HL-60 (cell line): Measurements from ENCODE around the gene KIF22.

Experiments used
- POLR2AphosphoS5 ChIP-seq: IDR thresholded peaks from 2 replicates; pipeline ENCODE4 v1.6.1; 2012; ENCODE audit warnings: low read depth
- TF ChIP-seq, protein P1 (sequence below): IDR thresholded peaks from one replicate; pipeline ENCODE4 v1.5.1; 2011; ENCODE audit warnings: low read length, control low read depth, inconsistent platforms; ENCODE audit not compliant: insufficient read depth

- TF ChIP-seq, protein P1, sequence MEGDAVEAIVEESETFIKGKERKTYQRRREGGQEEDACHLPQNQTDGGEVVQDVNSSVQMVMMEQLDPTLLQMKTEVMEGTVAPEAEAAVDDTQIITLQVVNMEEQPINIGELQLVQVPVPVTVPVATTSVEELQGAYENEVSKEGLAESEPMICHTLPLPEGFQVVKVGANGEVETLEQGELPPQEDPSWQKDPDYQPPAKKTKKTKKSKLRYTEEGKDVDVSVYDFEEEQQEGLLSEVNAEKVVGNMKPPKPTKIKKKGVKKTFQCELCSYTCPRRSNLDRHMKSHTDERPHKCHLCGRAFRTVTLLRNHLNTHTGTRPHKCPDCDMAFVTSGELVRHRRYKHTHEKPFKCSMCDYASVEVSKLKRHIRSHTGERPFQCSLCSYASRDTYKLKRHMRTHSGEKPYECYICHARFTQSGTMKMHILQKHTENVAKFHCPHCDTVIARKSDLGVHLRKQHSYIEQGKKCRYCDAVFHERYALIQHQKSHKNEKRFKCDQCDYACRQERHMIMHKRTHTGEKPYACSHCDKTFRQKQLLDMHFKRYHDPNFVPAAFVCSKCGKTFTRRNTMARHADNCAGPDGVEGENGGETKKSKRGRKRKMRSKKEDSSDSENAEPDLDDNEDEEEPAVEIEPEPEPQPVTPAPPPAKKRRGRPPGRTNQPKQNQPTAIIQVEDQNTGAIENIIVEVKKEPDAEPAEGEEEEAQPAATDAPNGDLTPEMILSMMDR: no peak
- TF ChIP-seq POLR2AphosphoS5: no peak
Measured at GRCh38 chr16:29852654-29853053, 62.1 kb downstream of the KIF22 start.
